G401.6 (cell line): Measurements from ENCODE around the gene HCFC1.
A peak's percentile ranks its signal among the peaks of the same experiment; 100 is the strongest.

ENCODE experiments used
- FAIRE-seq: peaks from 2 replicates; lab custom pipeline; 2012; peaks lifted over from hg19 to GRCh38; lab: Jason Lieb, UNC

Gene HCFC1

GRCh38 chrX:153973127-153974002 is 1.7 kb upstream of the HCFC1 start:
- FAIRE-seq: no peak

- no peak for FAIRE-seq
Observed at GRCh38 chrX:153972368-153973126, 929 bp upstream of the HCFC1 start, which contains the start of gene TMEM187. TMEM187 (plus strand) TSS chrX:153972754; CDS start chrX:153982063, 9,309 bp downstream.

GRCh38 chrX:153971124-153971449 is 531 bp downstream of the HCFC1 start:
- peak; percentile 90 for FAIRE-seq

- no peak for FAIRE-seq
Observed at GRCh38 chrX:153970357-153971123, 1.1 kb downstream of the HCFC1 start.

GRCh38 chrX:153969904-153970356 is 1.7 kb downstream of the HCFC1 start:
- FAIRE-seq: no peak

GRCh38 chrX:153969125-153969903 is 2.3 kb downstream of the HCFC1 start:
- FAIRE-seq: no peak

- FAIRE-seq: no peak
Observed at GRCh38 chrX:153968754-153969124, 2.9 kb downstream of the HCFC1 start.

GRCh38 chrX:153968255-153968654 is 3.4 kb downstream of the HCFC1 start:
- no peak for FAIRE-seq

- no peak for FAIRE-seq
Observed at GRCh38 chrX:153967536-153968224, 3.9 kb downstream of the HCFC1 start.

GRCh38 chrX:153966841-153967535 is 4.6 kb downstream of the HCFC1 start:
- FAIRE-seq: no peak

GRCh38 chrX:153966283-153966688 is 5.3 kb downstream of the HCFC1 start:
- no peak for FAIRE-seq

- no peak for FAIRE-seq
Observed at GRCh38 chrX:153965406-153965805, 6.2 kb downstream of the HCFC1 start.

GRCh38 chrX:153964105-153964504 is 7.5 kb downstream of the HCFC1 start:
- FAIRE-seq: no peak

GRCh38 chrX:153963546-153963945 is 8.1 kb downstream of the HCFC1 start:
- no peak for FAIRE-seq

- FAIRE-seq: no peak
Observed at GRCh38 chrX:153961292-153961691, 10.3 kb downstream of the HCFC1 start.

- FAIRE-seq: no peak
Observed at GRCh38 chrX:153960786-153961185, 10.8 kb downstream of the HCFC1 start.

GRCh38 chrX:153960077-153960476 is 11.5 kb downstream of the HCFC1 start:
- no peak for FAIRE-seq

- no peak for FAIRE-seq
Observed at GRCh38 chrX:153959649-153960048, 12.0 kb downstream of the HCFC1 start.

- FAIRE-seq: no peak
Observed at GRCh38 chrX:153958605-153959004, 13.0 kb downstream of the HCFC1 start.

- no peak for FAIRE-seq
Observed at GRCh38 chrX:153957224-153957623, 14.4 kb downstream of the HCFC1 start.
